Naive thymus-derived CD4-positive, alpha-beta T cell (primary cell): Measurements from ENCODE around the gene ASS1. TPM values are rescaled to one million over a fixed set of nuclear protein-coding genes. Genes with fewer than 3 reads are reported as not detected.

Experiments
- ATAC-seq: fragments of 150-1000 bp; cut with Tn5 transposase; 2 replicates; pipeline ENCODE4 v1.10.0; 2021; ENCODE audit warnings: mild to moderate bottlenecking, moderate library complexity
- CTCF ChIA-PET: fragments of 350-600 bp; sonication (Branson Sonifier 250); formaldehyde crosslinking; loops from one replicate; lab custom pipeline; 2021; ENCODE audit warnings: antibody characterized with exemption; lab: Charles Lee
- POLR2A ChIA-PET: fragments of 350-600 bp; sonication (Branson Sonifier 250); formaldehyde crosslinking; loops from one replicate; lab custom pipeline; 2021; ENCODE audit warnings: antibody characterized with exemption, inconsistent platforms; lab: Charles Lee
- DNase-seq, 9 donors: peaks; one replicate each; pipeline versions ENCODE4 v3.0.0 to v3.0.0-alpha.2; 2020 to 2022; ENCODE audit warnings: mixed read lengths in 1 of 9
- H3K27ac ChIP-seq: one replicate; pipeline ENCODE4 v1.7.0; 2013; ENCODE audit warnings: mild to moderate bottlenecking, low read depth, low read length, moderate library complexity
- H3K27me3 ChIP-seq, 2 donors: one replicate each; pipeline ENCODE4 v1.7.0; 2013; ENCODE audit warnings: low read length in 2 of 2, mild to moderate bottlenecking in 2 of 2, moderate library complexity in 2 of 2; ENCODE audit not compliant: control insufficient read depth in 2 of 2, insufficient read depth in 2 of 2
- H3K36me3 ChIP-seq, 3 experiments: 1 replicate in 2 of 3; 2 replicates in 1 of 3; pipeline ENCODE4 v1.7.0; 2013; ENCODE audit warnings: low read length in 3 of 3, mild to moderate bottlenecking in 3 of 3, moderate library complexity in 1 of 3; ENCODE audit not compliant: insufficient read depth in 3 of 3, control insufficient read depth in 2 of 3
- H3K4me1 ChIP-seq, 2 donors: one replicate each; pipeline ENCODE4 v1.7.0; 2013; ENCODE audit warnings: low read length in 2 of 2, mild to moderate bottlenecking in 2 of 2, moderate library complexity in 1 of 2; ENCODE audit not compliant: control insufficient read depth in 2 of 2, insufficient read depth in 2 of 2
- H3K4me3 ChIP-seq: 2 replicates; pipeline ENCODE4 v1.7.0; 2013; ENCODE audit warnings: mild to moderate bottlenecking, low read length
- H3K9me3 ChIP-seq, 3 experiments: 1 replicate in 2 of 3; 2 replicates in 1 of 3; pipeline ENCODE4 v1.7.0; 2013; ENCODE audit warnings: low read length in 3 of 3; ENCODE audit not compliant: control insufficient read depth in 2 of 3
- H3K27ac Mint-ChIP-seq, 9 donors: one replicate each; pipeline ENCODE4 v1.8.0; 2020 to 2022; ENCODE audit warnings: mixed read lengths in 9 of 9, mild to moderate bottlenecking in 8 of 9, moderate library complexity in 5 of 9, inconsistent platforms in 2 of 9
- H3K27me3 Mint-ChIP-seq, 5 donors: one replicate each; pipeline ENCODE4 v1.8.0; 2021 to 2022; ENCODE audit warnings: mixed read lengths in 5 of 5, mild to moderate bottlenecking in 1 of 5
- H3K36me3 Mint-ChIP-seq, 5 donors: one replicate each; pipeline ENCODE4 v1.8.0; 2020 to 2022; ENCODE audit warnings: mixed read lengths in 5 of 5, mild to moderate bottlenecking in 3 of 5, inconsistent platforms in 1 of 5
- H3K4me1 Mint-ChIP-seq, 7 donors: one replicate each; pipeline ENCODE4 v1.8.0; 2020 to 2022; ENCODE audit warnings: mixed read lengths in 7 of 7, mild to moderate bottlenecking in 3 of 7, inconsistent platforms in 1 of 7
- H3K4me3 Mint-ChIP-seq, 10 donors: one replicate each; pipeline ENCODE4 v1.8.0; 2020 to 2022; ENCODE audit warnings: mild to moderate bottlenecking in 10 of 10, mixed read lengths in 10 of 10, moderate library complexity in 6 of 10, inconsistent platforms in 2 of 10
- H3K9me3 Mint-ChIP-seq, 11 donors: one replicate each; pipeline ENCODE4 v1.8.0; 2020 to 2022; ENCODE audit warnings: mixed read lengths in 11 of 11, mild to moderate bottlenecking in 4 of 11, inconsistent platforms in 1 of 11, moderate library complexity in 1 of 11
- intact Hi-C, 2 donors: fragments of 100-400 bp; cut with micrococcal nuclease; formaldehyde crosslinking; loops; one replicate each; pipeline ENCODE4 v1.15.1; 2023
- polyA plus RNA-seq, 2 donors: library from polyadenylated mRNA; unstranded; fragments of 300-500 nt; fragmentation: Illumina TruSeq; gene quantifications; one replicate each; pipeline ENCODE4 v1.2.3, GENCODE V29; 2021
- total RNA-seq, 6 experiments: library from RNA in 5 of 6; stranded (reverse) in 5 of 6; gene quantifications; 1 replicate in 5 of 6; 2 replicates in 1 of 6; pipeline ENCODE4 v1.2.3 and lab custom pipeline; 2021 to 2026

The ASS1 gene
- total and polyA plus RNA-seq, 7 experiments from 2014 or later = 0.50 to 5.8 TPM; not detected in 5

- H3K4me1 Mint-ChIP-seq = peaks cover 0 to 4% (median 0%) of the 10 kb centered on the region in 7 donors
- POLR2A ChIA-PET = no interaction called here
- intact Hi-C loops = no loop called here
- Histone ChIP-seq H3K27me3 (peaks cover 0 to 3% of the 10 kb centered on the region in 2 donors), H3K4me3 (no peak overlapping the region), H3K9me3 (no peaks in the 10 kb centered on the region), H3K27ac (no peak overlapping the region), H3K4me1 (no peaks in the 10 kb centered on the region), H3K36me3 (no peaks in the 10 kb centered on the region)
- H3K36me3 Mint-ChIP-seq = peaks cover 0 to 3% (median 0%) of the 10 kb centered on the region in 5 donors
- H3K4me3 Mint-ChIP-seq = no peak overlapping the region
- DNase-seq = no peak
- H3K27ac Mint-ChIP-seq = no peak overlapping the region
- ATAC-seq = no peak
- peaks cover 0 to 7% (median 3%) of the 10 kb centered on the region in 11 donors for H3K9me3 Mint-ChIP-seq
- CTCF ChIA-PET = no interaction called here
- H3K27me3 Mint-ChIP-seq = peaks cover 17 to 50% (median 20%) of the 10 kb centered on the region in 5 donors
These were observed 99.6 kb downstream of the ASS1 start for GRCh38 chr9:130544364-130544763.

GRCh38 chr9:130548103-130548502 lies 103.3 kb downstream of the ASS1 start:
- H3K27me3 ChIP-seq = no peaks in the 10 kb centered on the region
- intact Hi-C loops = no loop called here
- H3K36me3 ChIP-seq = no peaks in the 10 kb centered on the region
- POLR2A ChIA-PET = no interaction called here
- ATAC-seq (no peak), DNase-seq (no peak)
- Mint-ChIP-seq H3K9me3 (peaks cover 0 to 11% (median 4%) of the 10 kb centered on the region in 11 donors), H3K27ac (no peak overlapping the region), H3K4me1 (no peaks in the 10 kb centered on the region), H3K4me3 (no peak overlapping the region), H3K36me3 (peaks cover 0 to 3% (median 0%) of the 10 kb centered on the region in 5 donors), H3K27me3 (peaks cover 0 to 25% (median 0%) of the 10 kb centered on the region in 5 donors)
- H3K9me3 ChIP-seq = no peaks in the 10 kb centered on the region
- H3K4me3 ChIP-seq = no peak overlapping the region
- no peak overlapping the region for H3K27ac ChIP-seq
- H3K4me1 ChIP-seq = no peaks in the 10 kb centered on the region
- CTCF ChIA-PET = no interaction called here

DNA sequence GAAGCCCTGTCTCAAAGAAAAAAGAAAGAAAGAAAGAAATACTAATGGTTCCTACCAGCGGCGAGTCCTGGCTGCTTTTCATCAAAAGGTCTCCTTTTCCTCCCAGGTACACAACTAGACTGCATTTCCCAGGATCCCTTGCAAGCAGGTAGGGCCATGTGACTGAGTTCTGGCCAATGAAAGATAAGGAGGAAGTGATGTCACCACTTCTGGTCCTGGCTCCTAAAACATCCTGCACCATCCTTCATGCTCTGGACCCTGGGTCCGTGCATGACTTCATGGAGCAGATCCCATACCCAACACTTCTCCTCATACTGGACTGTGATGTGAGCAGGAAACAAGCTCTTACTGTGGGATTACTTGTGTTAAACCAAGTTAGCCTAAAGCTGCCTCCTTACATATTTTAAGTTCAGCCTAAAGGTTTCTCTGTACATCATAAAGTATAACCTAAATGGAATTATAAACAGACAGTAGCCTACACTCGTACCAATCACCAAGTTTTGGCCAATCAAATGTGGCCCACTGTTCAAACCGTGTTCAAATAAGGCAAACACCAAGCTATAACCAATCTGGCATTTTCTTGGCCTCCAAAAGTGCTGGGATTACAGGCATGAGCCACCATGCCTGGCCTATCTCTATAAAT lies 104.5 kb downstream of the ASS1 start:
- POLR2A ChIA-PET = no interaction called here
- Mint-ChIP-seq H3K36me3 (peaks cover 0 to 3% (median 0%) of the 10 kb centered on the region in 5 donors), H3K27ac (no peak overlapping the region)

More for the DNA sequence above, 104.5 kb downstream of the ASS1 start:
- Histone ChIP-seq H3K27me3 (no peaks in the 10 kb centered on the region), H3K4me1 (no peaks in the 10 kb centered on the region), H3K36me3 (no peaks in the 10 kb centered on the region), H3K27ac (no peak overlapping the region), H3K4me3 (no peak overlapping the region), H3K9me3 (no peaks in the 10 kb centered on the region)
- Mint-ChIP-seq H3K4me3 (no peak overlapping the region), H3K4me1 (no peaks in the 10 kb centered on the region), H3K27me3 (peaks cover 0 to 16% (median 0%) of the 10 kb centered on the region in 5 donors), H3K9me3 (peaks cover 0 to 11% (median 4%) of the 10 kb centered on the region in 11 donors)
- intact Hi-C loops = no loop called here
- ATAC-seq (no peak), DNase-seq (no peak)
- CTCF ChIA-PET = no interaction called here

Other genes with a start within 250 kb of the ASS1 start
- not detected for gene HMCN2, start 179.2 kb upstream of the ASS1 start, total RNA-seq
- gene HMCN2, start 179.2 kb upstream of the ASS1 start, polyA plus RNA-seq = not detected
- gene FUBP3, start 134.6 kb downstream of the ASS1 start, total RNA-seq = 10 to 100 TPM; 34.3 to 49.6 (median 40.5) TPM
- gene FUBP3, start 134.6 kb downstream of the ASS1 start, polyA plus RNA-seq = 10 to 100 TPM; 30.0 to 37.3 TPM
- gene PRDM12, start 219.6 kb downstream of the ASS1 start, total RNA-seq = not detected
- gene PRDM12, start 219.6 kb downstream of the ASS1 start, polyA plus RNA-seq = under 1 TPM in 1 of 2 donors, not detected in 1; 0.07 TPM
- gene EXOSC2, start 248.8 kb downstream of the ASS1 start, total RNA-seq = 10 to 100 TPM; 44.2 to 60.7 (median 59.5) TPM
- 10 to 100 TPM; 31.4 to 39.9 TPM for gene EXOSC2, start 248.8 kb downstream of the ASS1 start, polyA plus RNA-seq